NCI-H2227 treated with DMSO at 0.1 percent for 48 hours (cell line): ENCODE measurements around the gene FABP1.

Experiments
- DNase-seq: peaks from one replicate; lab custom pipeline; 2025; lab: John Stamatoyannopoulos, UW

The FABP1 gene

DNA sequence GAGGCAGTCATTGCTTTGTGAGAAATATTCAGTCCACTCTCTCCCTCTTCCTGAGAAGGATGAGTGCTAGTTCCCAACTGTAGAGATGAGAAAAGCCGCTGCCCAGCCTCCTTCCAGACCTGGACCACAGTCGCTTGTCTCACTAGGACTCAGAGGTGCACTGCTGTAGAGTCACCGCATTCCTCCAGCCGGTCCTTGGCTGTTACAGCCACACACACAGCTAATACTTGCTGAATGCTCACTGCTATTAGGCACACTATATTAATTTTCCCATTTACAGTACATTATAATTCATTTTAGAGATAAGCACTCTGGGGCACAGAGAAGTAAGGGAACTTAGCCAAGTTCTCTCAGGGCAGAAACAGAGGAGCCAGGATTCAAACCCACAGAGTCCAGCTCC, 10.0 kb upstream of the FABP1 start:
- no peak for DNase-seq

DNA sequence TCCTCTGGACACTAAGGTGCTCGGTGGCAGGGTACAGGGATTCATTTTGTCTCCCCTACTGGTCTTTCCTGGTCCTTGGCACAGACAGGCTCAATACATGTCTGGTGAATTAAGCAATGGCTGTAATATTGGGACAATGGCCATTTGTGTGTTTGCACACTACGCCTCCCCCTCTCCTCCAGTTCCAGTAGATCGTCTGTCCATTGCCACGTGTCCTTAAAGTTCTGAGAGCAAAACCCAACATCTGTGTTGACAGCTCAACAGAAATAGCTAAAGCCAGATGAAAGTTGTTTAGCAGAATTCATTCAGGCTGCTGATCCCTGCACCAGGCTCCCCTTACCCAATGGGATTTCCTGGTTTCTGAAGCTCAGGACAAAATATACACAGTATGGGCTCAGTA, 9.0 kb upstream of the FABP1 start:
- no peak for DNase-seq

- no peak for DNase-seq
These were observed 6.0 kb upstream of the FABP1 start for GRCh38 chr2:88133875-88134274.

DNA sequence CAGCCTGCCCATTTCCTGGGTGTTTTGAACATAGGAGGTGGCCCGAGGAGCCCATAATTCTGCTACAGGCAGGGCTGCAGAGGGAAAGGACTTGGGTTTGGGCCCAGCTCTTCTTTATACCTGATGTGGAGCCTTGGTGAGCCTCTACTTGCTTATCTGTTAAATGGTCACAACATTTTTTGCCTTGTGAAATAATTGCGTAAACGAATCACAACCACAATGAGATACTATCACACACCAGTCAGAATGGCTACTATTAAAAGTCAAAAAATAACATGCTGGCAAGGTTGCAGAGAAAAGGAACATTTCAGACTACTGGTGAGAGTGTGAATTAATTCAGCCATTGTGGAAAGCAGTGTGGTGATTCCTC, 4.1 kb upstream of the FABP1 start:
- DNase-seq, result no peak

- DNase-seq, result no peak
These were observed 3.5 kb upstream of the FABP1 start for GRCh38 chr2:88131201-88131998.

DNA sequence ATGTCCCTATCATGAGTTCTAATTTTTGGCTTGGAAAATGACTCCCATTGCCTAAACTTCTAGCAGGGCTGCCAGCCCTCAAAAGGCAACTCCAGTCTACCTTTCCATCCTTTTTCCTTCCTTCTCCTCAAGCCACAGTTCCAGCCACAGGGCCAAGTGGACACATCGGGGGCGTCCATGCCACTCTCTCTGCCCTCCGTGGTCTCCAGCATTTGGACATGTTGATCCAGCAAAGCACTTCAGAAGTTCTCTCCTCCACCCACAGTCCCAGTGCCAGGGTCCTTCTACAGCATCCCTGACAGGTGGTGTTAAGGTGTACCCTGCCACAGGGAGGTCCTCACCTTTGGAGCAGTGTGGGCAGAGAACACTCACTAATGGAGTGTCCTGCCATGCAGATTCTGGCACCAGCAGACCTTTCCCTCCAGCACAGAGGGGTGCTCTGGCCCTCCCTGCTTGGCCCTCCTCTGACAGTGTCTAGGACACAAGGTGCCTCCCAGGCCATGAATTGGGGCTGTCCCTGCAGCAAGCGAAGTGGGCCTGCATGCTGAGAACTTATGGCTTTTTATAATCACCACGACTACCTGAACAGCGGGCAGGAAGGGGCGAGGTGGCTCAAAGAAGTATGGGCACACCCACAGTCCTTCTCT, 1.6 kb upstream of the FABP1 start:
- DNase-seq, result no peak

DNA sequence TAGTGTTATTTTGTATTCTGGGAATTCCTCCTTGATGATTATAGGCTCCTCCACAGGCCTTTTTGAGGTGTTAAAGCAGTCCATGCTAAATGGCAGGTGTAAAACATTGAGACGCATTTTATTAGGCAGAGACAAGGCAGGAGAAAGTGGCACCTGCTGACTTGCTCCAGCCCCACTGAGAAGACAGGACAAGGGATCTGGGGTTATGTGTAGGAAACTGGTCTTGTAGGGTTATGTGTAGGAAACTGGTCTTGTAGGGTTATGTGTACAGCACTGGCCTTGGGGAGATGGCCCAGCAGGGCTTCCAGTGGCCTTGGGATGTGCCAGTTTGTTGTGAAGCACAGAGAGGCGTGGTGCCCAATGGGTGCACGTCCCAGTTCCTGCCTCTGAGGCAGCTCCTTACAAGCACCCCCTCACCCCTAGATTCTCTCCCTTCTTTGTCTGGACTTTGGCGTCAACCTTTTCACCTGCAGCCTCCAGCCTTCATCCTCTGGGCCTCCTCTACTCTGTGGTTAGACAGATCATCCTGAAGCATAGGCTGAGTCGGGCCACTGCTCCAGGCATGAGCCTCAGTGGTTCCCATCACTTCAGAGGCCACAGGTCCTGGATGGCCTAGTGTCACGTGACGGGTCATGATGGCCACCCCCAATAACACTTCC, 921 bp upstream of the FABP1 start:
- DNase-seq, result no peak

DNA sequence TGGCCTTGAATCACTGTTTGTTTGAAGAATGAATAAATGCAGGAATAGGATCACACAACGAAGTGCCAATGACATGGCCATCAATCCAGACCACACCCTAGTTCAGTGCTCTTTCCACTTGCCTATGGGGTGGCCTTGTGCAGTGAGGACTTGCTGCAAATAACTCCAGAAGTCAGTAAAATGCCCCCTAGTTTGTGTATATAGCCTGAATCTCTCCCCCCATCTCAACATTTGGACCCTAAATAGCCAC, 299 bp downstream of the FABP1 start:
- DNase-seq, result no peak

DNA sequence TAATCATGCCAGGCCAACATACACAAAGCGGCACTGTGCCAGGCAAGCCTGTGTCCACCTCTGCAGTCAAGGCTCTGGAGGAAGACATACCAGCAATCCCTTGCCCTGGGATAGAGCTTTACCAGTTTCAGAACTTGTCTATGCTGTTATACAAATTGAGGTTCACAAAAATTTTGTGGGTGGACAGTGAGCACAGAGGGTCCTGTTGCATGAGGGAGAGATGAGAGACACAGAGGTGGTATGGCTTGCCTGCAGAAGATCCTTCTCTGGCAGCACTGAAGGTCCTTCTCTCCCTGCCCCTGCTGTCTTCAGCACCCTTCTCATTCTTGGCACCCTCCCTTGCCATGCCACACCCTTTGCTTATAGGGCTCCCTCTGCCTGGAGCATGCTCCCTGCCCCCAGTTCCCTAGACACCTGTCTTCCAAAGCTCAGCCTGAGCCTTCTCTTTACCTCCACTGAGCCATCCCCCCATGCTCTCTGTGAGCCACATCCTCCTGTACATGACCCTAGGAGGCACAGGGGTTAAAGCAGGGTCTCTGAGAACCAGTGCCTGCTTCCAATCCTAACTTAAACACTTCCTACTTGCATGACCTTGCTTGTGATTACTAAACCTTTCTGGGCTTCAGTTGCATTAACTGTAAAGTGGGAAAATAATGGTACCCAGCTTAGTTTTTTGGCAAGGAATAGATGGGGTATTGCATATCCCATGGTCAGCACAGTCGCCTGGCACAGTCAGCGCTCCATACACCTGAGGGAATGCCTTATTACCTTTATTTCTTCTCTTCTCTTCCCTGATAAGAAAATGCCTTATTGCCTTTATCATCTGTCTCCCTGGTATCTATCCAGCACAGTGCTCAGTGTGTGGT, 857 bp downstream of the FABP1 start:
- DNase-seq, result no peak

DNA sequence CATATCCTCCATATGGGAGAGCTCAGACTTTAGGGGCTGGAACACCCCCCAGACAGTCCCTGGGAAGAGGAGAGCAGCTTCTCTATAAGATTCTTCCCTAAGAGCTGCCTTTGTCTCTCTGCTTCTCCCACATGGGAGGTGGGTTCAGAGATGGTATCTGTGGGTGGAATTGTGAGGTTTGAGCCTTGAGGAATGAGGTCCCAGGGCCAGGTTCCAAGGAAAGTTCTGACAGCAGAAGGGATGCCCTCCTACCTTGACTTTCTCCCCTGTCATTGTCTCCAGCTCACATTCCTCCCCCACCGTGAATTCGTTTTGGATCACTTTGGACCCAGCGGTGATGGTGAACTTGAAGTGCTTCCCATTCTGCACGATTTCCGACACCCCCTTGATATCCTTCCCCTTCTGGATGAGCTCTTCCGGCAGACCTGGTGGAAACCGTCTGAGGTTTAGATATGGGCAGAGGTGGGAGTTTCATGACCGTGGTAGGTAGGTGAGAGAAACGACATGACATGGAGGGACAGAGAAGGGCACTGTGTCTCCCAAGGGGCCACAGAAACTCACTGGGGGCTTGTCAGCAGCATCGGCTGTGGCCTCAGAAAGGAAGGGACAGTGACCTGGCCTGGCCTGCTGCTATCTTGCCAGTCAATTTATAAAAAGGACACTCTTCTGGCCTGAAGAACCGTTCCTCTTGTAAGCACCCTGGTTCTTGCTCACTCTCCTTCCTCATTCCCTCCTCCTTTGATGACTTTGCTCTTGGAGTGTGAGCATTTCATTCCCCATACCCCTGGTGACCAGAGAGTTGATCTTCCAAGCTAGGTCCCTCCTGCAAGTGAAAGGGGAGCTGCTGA, 1.7 kb downstream of the FABP1 start:
- DNase-seq, result no peak

GRCh38 chr2:88125344-88125923, 2.4 kb downstream of the FABP1 start:
- DNase-seq, result no peak

- no peak for DNase-seq
These were observed 3.6 kb downstream of the FABP1 start for GRCh38 chr2:88123975-88124917.

DNA sequence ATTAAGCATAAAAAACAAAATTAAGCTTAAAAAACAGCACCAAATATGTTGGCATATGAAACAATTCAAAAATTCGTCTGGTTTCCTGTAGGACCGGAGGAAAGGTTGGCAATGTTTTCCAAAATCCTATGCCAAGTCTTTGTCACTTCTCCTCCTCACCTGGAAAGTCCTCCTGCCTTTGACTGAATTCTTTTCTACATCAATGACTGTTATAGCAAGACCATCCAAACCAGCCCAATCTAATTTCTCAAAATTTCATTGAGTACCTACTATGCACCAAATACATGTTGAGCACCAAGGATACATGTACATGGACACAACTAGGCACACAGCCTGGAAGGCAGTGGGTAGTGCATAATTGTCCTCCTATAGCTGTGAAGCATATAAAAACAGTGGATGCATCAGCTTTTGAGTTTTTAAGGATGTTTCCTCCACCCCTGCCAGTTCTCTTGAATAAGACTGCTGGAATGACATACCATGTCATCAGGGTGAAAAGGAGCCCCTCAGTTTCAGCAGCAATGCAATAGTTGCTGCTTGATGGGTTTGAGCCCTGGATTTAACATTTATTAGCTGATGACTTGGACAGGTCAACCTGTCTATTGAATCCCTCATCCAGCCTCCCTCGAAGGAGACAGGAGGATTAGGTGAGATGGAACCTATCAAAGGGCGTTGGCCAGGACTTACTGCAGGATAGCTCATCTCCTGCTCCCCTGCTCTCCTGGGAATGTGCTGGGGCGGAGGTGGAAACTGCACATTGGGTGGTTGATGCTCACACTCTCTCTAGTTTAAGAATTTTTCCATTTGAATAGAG, 4.5 kb downstream of the FABP1 start:
- no peak for DNase-seq

GRCh38 chr2:88122141-88122884, 5.5 kb downstream of the FABP1 start:
- no peak for DNase-seq

- no peak for DNase-seq
These were observed 6.2 kb downstream of the FABP1 start for GRCh38 chr2:88121678-88122077.

DNA sequence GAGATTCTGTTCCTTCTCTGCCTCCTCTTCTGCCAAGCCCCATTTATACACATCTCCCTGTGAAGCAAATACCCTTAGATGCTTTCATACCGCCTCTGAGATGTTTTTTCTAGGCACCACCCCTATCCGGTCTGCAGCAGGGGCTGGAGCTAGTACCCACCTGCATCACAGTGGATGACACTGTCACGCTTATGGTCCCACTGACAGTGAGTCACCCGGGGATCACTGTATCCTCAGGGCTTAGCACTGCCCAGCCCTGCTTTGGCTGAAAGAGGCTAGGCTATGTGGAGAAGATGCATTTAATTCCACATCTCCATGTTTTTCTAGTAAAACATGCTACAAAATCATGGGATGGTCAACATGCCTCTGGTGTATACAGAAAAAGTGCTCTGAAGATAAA, 9.9 kb downstream of the FABP1 start:
- no peak for DNase-seq

DNA sequence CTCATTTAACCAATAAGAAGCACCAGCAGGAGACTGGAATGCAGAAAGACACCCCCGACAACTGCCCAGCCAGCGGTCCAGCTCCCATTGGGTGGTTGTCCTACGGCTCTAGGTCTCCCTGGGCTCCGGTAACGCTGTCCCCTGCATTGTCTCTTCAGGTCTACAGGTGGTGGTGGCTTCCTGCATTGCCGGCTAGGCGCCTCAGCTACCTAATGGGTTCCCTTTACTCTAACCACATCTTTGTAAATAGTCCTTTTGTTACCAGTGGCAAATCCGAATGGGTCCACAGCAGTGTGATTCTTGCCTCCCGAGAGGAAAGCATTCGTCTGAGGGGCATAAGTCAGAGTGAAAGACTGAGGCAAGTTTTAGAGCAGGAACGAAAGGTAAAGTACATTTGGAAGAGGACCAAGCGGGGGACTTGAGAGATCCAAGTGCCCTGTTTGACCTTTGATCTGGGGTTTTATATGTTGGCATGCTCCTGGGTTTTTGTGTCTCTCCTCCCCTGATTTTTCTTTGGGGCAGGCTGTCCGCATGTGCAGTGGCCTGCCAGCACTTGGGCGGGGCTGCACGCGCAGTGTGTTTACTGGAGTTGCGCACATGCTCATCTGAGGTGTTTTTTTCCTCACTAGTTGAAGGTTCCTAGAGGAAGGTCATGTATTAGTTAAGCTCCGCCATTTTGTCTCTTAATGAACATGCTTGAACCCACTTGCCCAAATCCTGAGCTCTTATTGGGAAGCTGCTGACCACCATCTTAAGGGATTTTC, 11.0 kb downstream of the FABP1 start:
- no peak for DNase-seq
